ENCODE data around the gene VCAN.

The VCAN gene

GRCh38 chr5:83564069-83564749 is 92.7 kb downstream of the VCAN start:
- Histone ChIP-seq H3K79me2 (ENCODE audit: low read length) (no peaks in the 10 kb centered on the region), H3K9me3 (replicated peaks; ENCODE audit: insufficient read depth, low read length) (no peaks in the 10 kb centered on the region), H3F3A (ENCODE audit: insufficient read depth, low read length) (no peaks in the 10 kb centered on the region), H4K20me1 (ENCODE audit: insufficient read depth, low read length) (no peaks in the 10 kb centered on the region), H3K9me2 (replicated peaks; ENCODE audit: insufficient read depth, low read length) (no peaks in the 10 kb centered on the region), H3K4me3 (ENCODE audit: low read length) (no peak overlapping the region), H3K9ac (ENCODE audit: low read length) (no peak overlapping the region), H3K4me1 (ENCODE audit: low read length) (0 out of 2 replicates have a peak, but pooled peaks cover 4% of the 10 kb centered on the region), H2AFZ (ENCODE audit: low read length) (no peak overlapping the region), H3K27ac (ENCODE audit: low read length) (no peak overlapping the region), H3K27me3 (replicated peaks; ENCODE audit: insufficient read depth, low read length) (no peaks in the 10 kb centered on the region), H3K36me3 (replicated peaks; ENCODE audit: insufficient read depth, low read length) (no peaks in the 10 kb centered on the region), H3K4me2 (ENCODE audit: low read depth, low read length) (no peak overlapping the region)
- no peak for TF ChIP-seq EZH2 (optimal IDR thresholded peaks at IDR 0.05; ENCODE audit: low read depth, low read length)
- TF ChIP-seq CTCF (IDR thresholded peaks at IDR 0.05; ENCODE audit: low read length) = peak; percentile 61
- peak; percentile 57 for DNase-seq

GRCh38 chr5:83567741-83568140 is 96.2 kb downstream of the VCAN start:
- Histone ChIP-seq H4K20me1 (ENCODE audit: insufficient read depth, low read length) (no peaks in the 10 kb centered on the region), H3K79me2 (ENCODE audit: low read length) (no peaks in the 10 kb centered on the region), H3K4me3 (ENCODE audit: low read length) (no peak overlapping the region), H3F3A (ENCODE audit: insufficient read depth, low read length) (no peaks in the 10 kb centered on the region), H2AFZ (ENCODE audit: low read length) (no peak overlapping the region), H3K36me3 (replicated peaks; ENCODE audit: insufficient read depth, low read length) (no peaks in the 10 kb centered on the region), H3K4me1 (ENCODE audit: low read length) (0 out of 2 replicates have a peak, but pooled peaks cover 4% of the 10 kb centered on the region), H3K9me2 (replicated peaks; ENCODE audit: insufficient read depth, low read length) (no peaks in the 10 kb centered on the region), H3K4me2 (ENCODE audit: low read depth, low read length) (no peak overlapping the region), H3K9me3 (replicated peaks; ENCODE audit: insufficient read depth, low read length) (no peaks in the 10 kb centered on the region), H3K27ac (ENCODE audit: low read length) (no peak overlapping the region), H3K9ac (ENCODE audit: low read length) (no peak overlapping the region), H3K27me3 (replicated peaks; ENCODE audit: insufficient read depth, low read length) (no peaks in the 10 kb centered on the region)
- TF ChIP-seq EZH2phosphoT487 (IDR thresholded peaks at IDR 0.05; ENCODE audit: low read length) (no peak), CTCF (IDR thresholded peaks at IDR 0.05; ENCODE audit: low read length) (no peak), EZH2 (optimal IDR thresholded peaks at IDR 0.05; ENCODE audit: low read depth, low read length) (no peak)
- DNase-seq = no peak

DNA sequence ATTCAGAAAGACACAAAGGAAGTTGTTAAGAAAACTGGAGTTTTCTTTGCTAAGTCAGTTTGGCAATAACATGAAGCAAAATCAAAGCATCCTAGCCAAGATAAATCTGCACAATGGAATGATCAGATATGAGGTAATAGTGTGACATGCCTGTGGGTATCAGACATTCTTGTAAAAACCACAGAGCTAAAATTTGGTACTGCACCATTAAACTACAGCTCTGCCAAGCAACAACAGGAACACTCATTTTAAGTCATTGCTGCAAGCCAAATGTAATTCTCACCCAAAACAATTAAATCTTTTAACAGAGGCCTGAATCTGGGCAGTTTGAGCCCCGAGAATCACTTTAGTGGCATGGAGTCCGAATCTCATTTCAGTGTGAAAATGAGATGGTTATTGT is 96.6 kb downstream of the VCAN start:
- H3K4me3 ChIP-seq (ENCODE audit: low read length) = no peak overlapping the region
- H3K4me1 ChIP-seq (ENCODE audit: low read length) = 0 out of 2 replicates have a peak, but pooled peaks cover 4% of the 10 kb centered on the region
- no peaks in the 10 kb centered on the region for H3K36me3 ChIP-seq (replicated peaks; ENCODE audit: insufficient read depth, low read length)
- H3F3A ChIP-seq (ENCODE audit: insufficient read depth, low read length) = no peaks in the 10 kb centered on the region
- H3K9me2 ChIP-seq (replicated peaks; ENCODE audit: insufficient read depth, low read length) = no peaks in the 10 kb centered on the region
- no peaks in the 10 kb centered on the region for H3K27me3 ChIP-seq (replicated peaks; ENCODE audit: insufficient read depth, low read length)
- DNase-seq = peak; percentile 55
- H3K9ac ChIP-seq (ENCODE audit: low read length) = no peak overlapping the region
- no peaks in the 10 kb centered on the region for H3K9me3 ChIP-seq (replicated peaks; ENCODE audit: insufficient read depth, low read length)
- no peak for TF ChIP-seq CTCF (IDR thresholded peaks at IDR 0.05; ENCODE audit: low read length)
- H3K27ac ChIP-seq (ENCODE audit: low read length) = no peak overlapping the region
- no peaks in the 10 kb centered on the region for H4K20me1 ChIP-seq (ENCODE audit: insufficient read depth, low read length)
- no peak overlapping the region for H2AFZ ChIP-seq (ENCODE audit: low read length)
- 0 out of 2 replicates have a peak overlapping the region, but pooled peaks have one; percentile 1 for H3K4me2 ChIP-seq (ENCODE audit: low read depth, low read length)
- no peaks in the 10 kb centered on the region for H3K79me2 ChIP-seq (ENCODE audit: low read length)

Data from MM.1S (cell line).